GM12878 (cell line): ENCODE data around the gene FOXL1. TPM values are rescaled to one million over a fixed set of nuclear protein-coding genes. Genes with fewer than 3 reads are reported as not detected.

ENCODE experiments used
- ATAC-seq: fragments of 200-7000 bp; cut with Tn5 transposase; 3 replicates; pipeline ENCODE4 v1.9.1; 2020; ENCODE audit warnings: mild to moderate bottlenecking, moderate library complexity
- BruUV-seq: library from RNA; stranded (reverse); fragments of 400-500 nt; replicated peaks from 2 replicates; lab custom pipeline; 2021; lab: Mats Ljungman, UMichigan
- CTCF ChIA-PET: fragments of 300-600 bp; sonication (Branson Sonifier 250); formaldehyde crosslinking; extraction: SDS; loops from one replicate; lab custom pipeline; 2021; ENCODE audit warnings: inconsistent platforms; lab: Yijun Ruan, JAX
- POLR2A ChIA-PET: fragments of 350-600 bp; formaldehyde crosslinking; extraction: SDS; loops from one replicate; lab custom pipeline; 2021; ENCODE audit warnings: inconsistent platforms; lab: Charles Lee
- RAD21 ChIA-PET: fragments of 300-600 bp; sonication (Branson Sonifier 250); formaldehyde crosslinking; loops from one replicate; lab custom pipeline; 2023; ENCODE audit warnings: antibody characterized with exemption; ENCODE audit not compliant: unreplicated experiment; lab: Charles Lee
- SMC1A ChIA-PET: fragments of 300-600 bp; sonication (Branson Sonifier 250); formaldehyde crosslinking; loops from one replicate; lab custom pipeline; 2023; ENCODE audit not compliant: unreplicated experiment, uncharacterized antibody; lab: Charles Lee
- DNase-seq: peaks from one replicate; pipeline ENCODE4 v3.0.0-alpha.2; 2011; ENCODE audit warnings: low read depth, low spot score
- FAIRE-seq: peaks from 3 replicates; lab custom pipeline; 2011; peaks lifted over from hg19 to GRCh38; lab: Jason Lieb, UNC
- H2AFZ ChIP-seq: 2 replicates; pipeline ENCODE4 v1.6.0; 2011; ENCODE audit warnings: low read depth, low read length, control low read depth; ENCODE audit not compliant: control insufficient read depth
- H3K27ac ChIP-seq: 2 replicates; pipeline ENCODE4 v1.5.1; 2011; ENCODE audit warnings: control low read depth; ENCODE audit not compliant: control insufficient read depth, insufficient read depth
- H3K27me3 ChIP-seq, 2 experiments: replicated peaks in 1 of 2; 2 replicates each; pipeline versions ENCODE4 v1.6.0 to v1.6.1; 2011; ENCODE audit warnings: low read length in 1 of 2; ENCODE audit not compliant: control insufficient read depth in 2 of 2, insufficient read depth in 2 of 2
- H3K36me3 ChIP-seq, 2 experiments: 2 replicates each; pipeline ENCODE4 v1.5.1; 2011; ENCODE audit warnings: low read length in 1 of 2; ENCODE audit not compliant: control insufficient read depth in 2 of 2, insufficient read depth in 2 of 2
- H3K4me1 ChIP-seq: 2 replicates; pipeline ENCODE4 v1.6.1; 2011; ENCODE audit warnings: mild to moderate bottlenecking, low read length, moderate library complexity, mixed read lengths; ENCODE audit not compliant: control insufficient read depth, insufficient read depth
- H3K4me2 ChIP-seq: 2 replicates; pipeline ENCODE4 v1.6.0; 2011; ENCODE audit warnings: control low read depth; ENCODE audit not compliant: control insufficient read depth, insufficient read depth
- H3K4me3 ChIP-seq: fragments of 200-600 bp; sonication (generic); 2 replicates; pipeline ENCODE4 v1.5.1; 2016
- H3K79me2 ChIP-seq: 2 replicates; pipeline ENCODE4 v1.6.0; 2011; ENCODE audit warnings: low read length; ENCODE audit not compliant: control insufficient read depth, insufficient read depth
- H3K9ac ChIP-seq: 2 replicates; pipeline ENCODE4 v1.8.0; 2011; ENCODE audit warnings: low read length, control low read depth, mixed read lengths; ENCODE audit not compliant: control insufficient read depth, insufficient read depth
- H3K9me3 ChIP-seq: replicated peaks from 3 replicates; pipeline ENCODE4 v1.5.1; 2011; ENCODE audit warnings: mild to moderate bottlenecking, low read length; ENCODE audit not compliant: control insufficient read depth, insufficient read depth
- H4K20me1 ChIP-seq: 2 replicates; pipeline ENCODE4 v1.6.0; 2011; ENCODE audit not compliant: control insufficient read depth, insufficient read depth
- BCLAF1 ChIP-seq: fragments of 450-650 bp; IDR thresholded peaks from 2 replicates; pipeline ENCODE4 v1.6.1; 2017; ENCODE audit warnings: antibody characterized with exemption, mild to moderate bottlenecking, moderate library complexity
- BHLHE40 ChIP-seq, 2 experiments: fragments of 450-650 bp in 1 of 2; IDR thresholded peaks; 2 replicates each; pipeline ENCODE4 v1.6.1; 2011 to 2017; ENCODE audit warnings: low read depth in 2 of 2, borderline replicate concordance in 1 of 2, improper control_type of control experiment in 1 of 2, low read length in 1 of 2, mild to moderate bottlenecking in 1 of 2
- HDAC2 ChIP-seq: fragments of 200-600 bp; sonication (generic); IDR thresholded peaks from 2 replicates; pipeline ENCODE4 v1.6.1; 2017
- HDGF ChIP-seq: fragments of 450-650 bp; IDR thresholded peaks from 2 replicates; pipeline ENCODE4 v1.6.1; 2016; ENCODE audit warnings: antibody characterized with exemption
- IKZF1 ChIP-seq: fragments of 450-650 bp; conservative IDR thresholded peaks from 2 replicates; pipeline ENCODE4 v1.6.1; 2017; ENCODE audit warnings: antibody characterized with exemption, mild to moderate bottlenecking
- JUND ChIP-seq: IDR thresholded peaks from 2 replicates; pipeline ENCODE4 v1.6.1; 2012; ENCODE audit warnings: low read depth, mild to moderate bottlenecking, low read length, improper control_type of control experiment, moderate library complexity
- LARP7 ChIP-seq: fragments of 450-650 bp; IDR thresholded peaks from 2 replicates; pipeline ENCODE4 v1.6.1; 2017; ENCODE audit warnings: mild to moderate bottlenecking
- PBX3 ChIP-seq: IDR thresholded peaks from 2 replicates; pipeline ENCODE4 v1.6.1; 2011; ENCODE audit warnings: mild to moderate bottlenecking, low read depth, low read length, moderate library complexity; ENCODE audit not compliant: insufficient replicate concordance
- RAD21 ChIP-seq: IDR thresholded peaks from 2 replicates; pipeline ENCODE4 v1.6.1; 2011; ENCODE audit warnings: mild to moderate bottlenecking, low read depth, low read length, moderate library complexity; ENCODE audit not compliant: insufficient read depth
- TAF1 ChIP-seq: IDR thresholded peaks from 2 replicates; pipeline ENCODE4 v1.6.1; 2011; ENCODE audit warnings: mild to moderate bottlenecking, low read depth, low read length, borderline replicate concordance
- ZNF592 ChIP-seq: fragments of 450-650 bp; IDR thresholded peaks from 2 replicates; pipeline ENCODE4 v1.6.1; 2017; ENCODE audit warnings: mild to moderate bottlenecking, moderate library complexity
- WGBS: methylation state at CpG from one replicate; pipeline ENCODE4 v1.1.6; 2016; ENCODE audit warnings: low lambda C conversion rate; ENCODE audit not compliant: insufficient replicate concordance, insufficient coverage; ENCODE audit errors: missing lambda C conversion rate; 5-methylcytosine and 5-hydroxymethylcytosine counted together
- in situ Hi-C: fragments of 300-500 bp; cut with MboI; formaldehyde crosslinking; loops from 9 replicates; pipeline ENCODE4 v1.14.3; 2018; ENCODE audit warnings: mixed read lengths
- intact Hi-C: fragments of 100-400 bp; cut with micrococcal nuclease; formaldehyde crosslinking; loops from one replicate; pipeline ENCODE4 v1.14.2; 2022; ENCODE audit not compliant: unreplicated experiment
- polyA plus RNA-seq, 11 experiments: library from polyadenylated mRNA; depleted of rRNA in 4 of 11; unstranded in 6 of 11; stranded (reverse) in 5 of 11; fragments of >200 nt; fragmentation: Nextera tagmentation in 4 of 11; fragmentation: Illumina TruSeq in 1 of 11; extraction: Ambion mirVana in 4 of 11; extraction: Trizol in 1 of 11; gene quantifications; 1 replicate in 1 of 11; 2 replicates in 10 of 11; pipeline versions ENCODE4 v1.2.1 to v1.2.3, GENCODE V29; 2011 to 2016; ENCODE audit warnings: inconsistent platforms in 2 of 11, missing spikeins in 2 of 11, low read depth in 1 of 11
- total RNA-seq, 4 experiments: library from RNA; depleted of rRNA in 3 of 4; stranded (reverse); fragments of >200 nt in 3 of 4; fragmentation: Illumina TruSeq in 1 of 4; extraction: Trizol in 1 of 4; gene quantifications; 2 replicates each; pipeline versions ENCODE4 v1.2.1 to v1.2.3, GENCODE V29; 2013 to 2021

Gene FOXL1
- total and polyA plus RNA-seq, 10 of the 15 experiments (the other 5 are each of a cell fraction or from before 2014, with no cell fraction given), result 0.05 TPM; not detected in 9

GRCh38 chr16:86538196-86538780 lies 40.1 kb upstream of the FOXL1 start (continued):
- TF ChIP-seq RAD21, result no peak
- no peak for TF ChIP-seq IKZF1
- TF ChIP-seq ZNF592, result no peak
- no peak for TF ChIP-seq BHLHE40 (IDR thresholded peaks at IDR 0.05; ENCODE audit: borderline replicate concordance in 1 of 2, low read depth in 2 of 2, low read length in 1 of 2)
- TF ChIP-seq HDGF, result no peak
- TF ChIP-seq TAF1, result no peak

GRCh38 chr16:86540894-86541293 lies 37.5 kb upstream of the FOXL1 start:
- H3K79me2 ChIP-seq, result no peaks in the 10 kb centered on the region
- DNase-seq (no peak), FAIRE-seq (no peak), ATAC-seq (no peak)
- H3K9ac ChIP-seq, result no peak overlapping the region
- H3K4me2 ChIP-seq, result no peak overlapping the region
- no peak overlapping the region for H3K4me3 ChIP-seq
- no TSS peak for BruUV-seq
- H3K9me3 ChIP-seq, result no peaks in the 10 kb centered on the region
- no peaks in the 10 kb centered on the region for H3K4me1 ChIP-seq
- H2AFZ ChIP-seq, result no peak overlapping the region
- in situ Hi-C loops, result no loop called here
- intact Hi-C loops, result no loop called here
- CTCF ChIA-PET, result no interaction called here
- 76% methylated on average over 6 of the region's 6 CpGs for whole genome bisulfite sequencing
- no peak overlapping the region for H3K27ac ChIP-seq
- H4K20me1 ChIP-seq, result no peaks in the 10 kb centered on the region
- RAD21 ChIA-PET, result no interaction called here
- H3K27me3 ChIP-seq, result no peaks in the 10 kb centered on the region
- TF ChIP-seq HDAC2 (no peak), LARP7 (no peak), BCLAF1 (no peak), PBX3 (no peak), JUND (no peak)
- H3K36me3 ChIP-seq, result peaks cover 5 to 18% of the 10 kb centered on the region in 2 experiments
- SMC1A ChIA-PET, result no interaction called here
- POLR2A ChIA-PET, result no interaction called here
